ENCODE data around the gene RBM5. TPM values are rescaled to one million over a fixed set of nuclear protein-coding genes. Genes with fewer than 3 reads are reported as not detected.

The RBM5 gene
- total RNA-seq, 2 donors from 2014 or later: 217 to 301 TPM

- no peaks in the 10 kb centered on the region for H3K9me3 ChIP-seq
- no peak for ATAC-seq (ENCODE audit: insufficient number of reproducible peaks, low FRiP score, low read depth)
- TF ChIP-seq CTCF (IDR thresholded peaks at IDR 0.05): no peak
- no peaks in the 10 kb centered on the region for H3K36me3 ChIP-seq
- DNase-seq (ENCODE audit: low spot score): no peak
- peak overlapping the region; percentile 83 to 92 for H3K27ac ChIP-seq
- H3K4me1 ChIP-seq (ENCODE audit: control insufficient read depth in 1 of 2, low read depth in 2 of 2): peaks cover 49 to 91% of the 10 kb centered on the region in 2 donors
- H3K4me3 ChIP-seq: peak overlapping the region; percentile 57
- H3K27me3 ChIP-seq (replicated peaks; ENCODE audit: insufficient read depth): no peaks in the 10 kb centered on the region
These were observed 77.3 kb downstream of the RBM5 start for GRCh38 chr3:50165910-50166538.

- Histone ChIP-seq H3K27me3 (replicated peaks; ENCODE audit: insufficient read depth) (no peaks in the 10 kb centered on the region), H3K36me3 (no peaks in the 10 kb centered on the region), H3K27ac (peak overlapping the region; percentile 83 to 92), H3K4me3 (peak overlapping the region; percentile 57), H3K4me1 (ENCODE audit: control insufficient read depth in 1 of 2, low read depth in 2 of 2) (peaks cover 47 to 89% of the 10 kb centered on the region in 2 donors), H3K9me3 (no peaks in the 10 kb centered on the region)
- DNase-seq (ENCODE audit: low spot score): no peak
- TF ChIP-seq CTCF (IDR thresholded peaks at IDR 0.05): no peak
- no peak for ATAC-seq (ENCODE audit: insufficient number of reproducible peaks, low FRiP score, low read depth)
These were observed 77.9 kb downstream of the RBM5 start for GRCh38 chr3:50166620-50167019.

- Histone ChIP-seq H3K4me1 (ENCODE audit: control insufficient read depth in 1 of 2, low read depth in 2 of 2) (peaks cover 41 to 84% of the 10 kb centered on the region in 2 donors), H3K27ac (peak overlapping the region; percentile 83 to 92), H3K36me3 (no peaks in the 10 kb centered on the region), H3K4me3 (no peak overlapping the region), H3K9me3 (no peaks in the 10 kb centered on the region), H3K27me3 (replicated peaks; ENCODE audit: insufficient read depth) (no peaks in the 10 kb centered on the region)
- DNase-seq (ENCODE audit: low spot score) (no peak), ATAC-seq (ENCODE audit: insufficient number of reproducible peaks, low FRiP score, low read depth) (no peak)
- no peak for TF ChIP-seq CTCF (IDR thresholded peaks at IDR 0.05)
These were observed 78.5 kb downstream of the RBM5 start for GRCh38 chr3:50167069-50167840.

GRCh38 chr3:50167841-50168209 lies 79.1 kb downstream of the RBM5 start:
- DNase-seq (ENCODE audit: low spot score): no peak
- ATAC-seq (ENCODE audit: insufficient number of reproducible peaks, low FRiP score, low read depth): no peak
- no peaks in the 10 kb centered on the region for H3K36me3 ChIP-seq
- no peak overlapping the region for H3K4me3 ChIP-seq
- no peaks in the 10 kb centered on the region for H3K9me3 ChIP-seq
- peaks cover 37 to 78% of the 10 kb centered on the region in 2 donors for H3K4me1 ChIP-seq (ENCODE audit: control insufficient read depth in 1 of 2, low read depth in 2 of 2)
- no peaks in the 10 kb centered on the region for H3K27me3 ChIP-seq (replicated peaks; ENCODE audit: insufficient read depth)
- H3K27ac ChIP-seq: peak overlapping the region; percentile 83 to 92
- no peak for TF ChIP-seq CTCF (IDR thresholded peaks at IDR 0.05)

GRCh38 chr3:50168388-50168787 lies 79.7 kb downstream of the RBM5 start:
- H3K36me3 ChIP-seq: no peaks in the 10 kb centered on the region
- H3K4me3 ChIP-seq: no peak overlapping the region
- no peaks in the 10 kb centered on the region for H3K9me3 ChIP-seq
- H3K27me3 ChIP-seq (replicated peaks; ENCODE audit: insufficient read depth): no peaks in the 10 kb centered on the region
- no peak for TF ChIP-seq CTCF (IDR thresholded peaks at IDR 0.05)
- H3K27ac ChIP-seq: peak overlapping the region; percentile 83 to 92
- H3K4me1 ChIP-seq (ENCODE audit: control insufficient read depth in 1 of 2, low read depth in 2 of 2): peaks cover 35 to 72% of the 10 kb centered on the region in 2 donors
- DNase-seq (ENCODE audit: low spot score) (no peak), ATAC-seq (ENCODE audit: insufficient number of reproducible peaks, low FRiP score, low read depth) (no peak)

Other genes with a start within 250 kb of the RBM5 start
- 1 to 10 TPM; 2.3 to 3.2 TPM for gene TRAIP, start 232.4 kb upstream of the RBM5 start, total RNA-seq
- not detected for gene CAMKV, start 219.0 kb upstream of the RBM5 start, total RNA-seq
- gene MST1R, start 185.0 kb upstream of the RBM5 start, total RNA-seq: 1 to 10 TPM; 3.7 to 7.7 TPM
- 10 to 100 TPM; 17.4 to 23.4 TPM for gene MON1A, start 159.1 kb upstream of the RBM5 start, total RNA-seq
- gene RBM6, start 148.8 kb upstream of the RBM5 start, total RNA-seq: 100 to 1,000 TPM in 1 of 2 donors, 10 to 100 TPM in 1; 99.6 to 181 TPM
- gene SEMA3F, start 66.4 kb downstream of the RBM5 start, total RNA-seq: 10 to 100 TPM; 25.5 to 35.1 TPM
- under 1 TPM in 1 of 2 donors, not detected in 1; 0.54 TPM for gene GNAT1, start 102.7 kb downstream of the RBM5 start, total RNA-seq
- under 1 TPM in 1 of 2 donors, not detected in 1; 0.28 TPM for gene SLC38A3, start 116.4 kb downstream of the RBM5 start, total RNA-seq
- gene GNAI2, start 147.3 kb downstream of the RBM5 start, total RNA-seq: 100 to 1,000 TPM; 183 to 337 TPM
- 10 to 100 TPM; 53.6 to 57.2 TPM for gene SEMA3B, start 180.2 kb downstream of the RBM5 start, total RNA-seq
- gene LSMEM2, start 190.2 kb downstream of the RBM5 start, total RNA-seq: not detected
- 100 to 1,000 TPM in 1 of 2 donors, 10 to 100 TPM in 1; 43.3 to 118 TPM for gene IFRD2, start 203.5 kb downstream of the RBM5 start, total RNA-seq
- gene HYAL3, start 210.5 kb downstream of the RBM5 start, total RNA-seq: 1 to 10 TPM in 1 of 2 donors, under 1 TPM in 1; 0.35 to 1.4 TPM
- 1 to 10 TPM; 8.3 to 8.7 TPM for gene NAA80, start 210.5 kb downstream of the RBM5 start, total RNA-seq
- 1 to 10 TPM; 5.8 to 6.1 TPM for gene HYAL1, start 214.7 kb downstream of the RBM5 start, total RNA-seq
- 10 to 100 TPM; 86.5 to 87.5 TPM for gene HYAL2, start 233.8 kb downstream of the RBM5 start, total RNA-seq
- gene TUSC2, start 239.3 kb downstream of the RBM5 start, total RNA-seq: 10 to 100 TPM; 12.6 to 19.4 TPM